ENCODE measurements around the gene AP1S1. TPM values are rescaled to one million over a fixed set of nuclear protein-coding genes. Genes with fewer than 3 reads are reported as not detected.

AP1S1 gene
- total RNA-seq, 1 experiment from 2014 or later, result 227 TPM

DNA sequence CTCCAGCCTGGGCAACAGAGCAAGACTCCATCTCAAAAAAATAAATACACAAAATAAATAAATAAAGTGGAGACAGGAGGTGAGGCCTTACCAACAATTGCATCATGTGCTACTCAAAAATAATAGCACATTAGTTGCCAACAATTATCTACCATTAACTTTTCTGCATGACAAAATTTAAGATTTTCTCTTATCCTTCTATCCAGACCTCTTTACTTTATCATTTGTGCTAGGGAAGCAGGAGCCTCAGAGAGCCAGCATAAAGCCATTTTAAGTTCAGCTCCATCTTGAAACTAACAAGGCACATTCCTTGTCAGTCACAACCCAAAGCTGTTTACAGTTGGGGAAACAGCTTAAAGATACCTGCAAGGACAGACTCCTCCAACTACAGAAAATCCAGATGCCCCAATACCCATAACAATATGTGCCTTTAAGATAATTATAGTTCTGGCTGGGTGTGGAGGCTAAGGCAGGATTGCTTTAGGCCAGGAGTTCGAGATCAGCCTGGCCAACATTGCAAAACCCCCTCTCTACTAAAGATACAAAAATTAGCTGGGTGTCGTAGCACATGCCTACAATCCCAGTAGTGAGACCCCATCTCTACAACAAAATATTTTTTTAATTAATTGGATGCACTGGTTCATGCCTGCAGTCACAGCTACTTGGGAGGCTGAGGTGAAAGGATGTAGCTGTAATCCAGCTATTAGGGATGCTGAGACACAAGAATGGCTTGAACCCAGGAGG, 2.2 kb upstream of the AP1S1 start:
- H3K9me3 ChIP-seq (ENCODE audit: insufficient read depth, low read depth), result no peaks in the 10 kb centered on the region
- POLR2A ChIA-PET (ENCODE audit: unreplicated experiment), result interaction anchor here (0.7 kb wide), 1 partner anchor 85 kb away, joined by 4 read pairs; no protein-coding TSS in a partner anchor

GRCh38 chr7:101154693-101155102, 422 bp downstream of the AP1S1 start:
- ChIA-PET CTCF (no interaction called here), POLR2A (ENCODE audit: unreplicated experiment) (interaction anchor here (0.5 kb wide), 1 partner anchor 45 kb away, joined by 3 read pairs; no protein-coding TSS in a partner anchor)
- H3K4me2 ChIP-seq, result peak overlapping the region; percentile 97
- H3K9me3 ChIP-seq (ENCODE audit: insufficient read depth, low read depth), result no peaks in the 10 kb centered on the region
- H3K27me3 ChIP-seq (ENCODE audit: insufficient read depth, low read depth), result no peaks in the 10 kb centered on the region
- H3K4me1 ChIP-seq (replicated peaks; ENCODE audit: insufficient read depth), result peaks cover 44% of the 10 kb centered on the region
- intact Hi-C loops (cut with micrococcal nuclease; ENCODE audit: unreplicated experiment), result no loop called here
- no peaks in the 10 kb centered on the region for H4K20me1 ChIP-seq (ENCODE audit: insufficient read depth)
- peak overlapping the region; percentile 76 for H2AFZ ChIP-seq
- BruUV-seq (replicated peaks), result no TSS peak
- H3F3A ChIP-seq (ENCODE audit: insufficient read depth, low read depth), result peaks cover 32% of the 10 kb centered on the region
- H3K9me2 ChIP-seq (ENCODE audit: insufficient read depth), result no peaks in the 10 kb centered on the region
- DNase-seq, result peak in 1 of 2 experiments; percentile 27
- peaks cover 40% of the 10 kb centered on the region for H3K79me2 ChIP-seq (ENCODE audit: low read depth)
- H3K27ac ChIP-seq, result peak overlapping the region; percentile 54
- H3K36me3 ChIP-seq (ENCODE audit: low read depth), result peaks cover 13% of the 10 kb centered on the region
- H3K4me3 ChIP-seq, result peak overlapping the region; percentile 84
- TF ChIP-seq, protein P1, sequence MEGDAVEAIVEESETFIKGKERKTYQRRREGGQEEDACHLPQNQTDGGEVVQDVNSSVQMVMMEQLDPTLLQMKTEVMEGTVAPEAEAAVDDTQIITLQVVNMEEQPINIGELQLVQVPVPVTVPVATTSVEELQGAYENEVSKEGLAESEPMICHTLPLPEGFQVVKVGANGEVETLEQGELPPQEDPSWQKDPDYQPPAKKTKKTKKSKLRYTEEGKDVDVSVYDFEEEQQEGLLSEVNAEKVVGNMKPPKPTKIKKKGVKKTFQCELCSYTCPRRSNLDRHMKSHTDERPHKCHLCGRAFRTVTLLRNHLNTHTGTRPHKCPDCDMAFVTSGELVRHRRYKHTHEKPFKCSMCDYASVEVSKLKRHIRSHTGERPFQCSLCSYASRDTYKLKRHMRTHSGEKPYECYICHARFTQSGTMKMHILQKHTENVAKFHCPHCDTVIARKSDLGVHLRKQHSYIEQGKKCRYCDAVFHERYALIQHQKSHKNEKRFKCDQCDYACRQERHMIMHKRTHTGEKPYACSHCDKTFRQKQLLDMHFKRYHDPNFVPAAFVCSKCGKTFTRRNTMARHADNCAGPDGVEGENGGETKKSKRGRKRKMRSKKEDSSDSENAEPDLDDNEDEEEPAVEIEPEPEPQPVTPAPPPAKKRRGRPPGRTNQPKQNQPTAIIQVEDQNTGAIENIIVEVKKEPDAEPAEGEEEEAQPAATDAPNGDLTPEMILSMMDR (conservative IDR thresholded peaks at IDR 0.05), result no peak
- no peak for TF ChIP-seq EZH2 (IDR thresholded peaks at IDR 0.05; ENCODE audit: low read depth)

More for the DNA sequence above, 2.2 kb upstream of the AP1S1 start:
- no peak for TF ChIP-seq EZH2 (IDR thresholded peaks at IDR 0.05; ENCODE audit: low read depth)
- TF ChIP-seq, protein P1 (conservative IDR thresholded peaks at IDR 0.05), result no peak
- Histone ChIP-seq H4K20me1 (ENCODE audit: insufficient read depth) (no peaks in the 10 kb centered on the region), H3K4me2 (no peak overlapping the region), H3K9me2 (ENCODE audit: insufficient read depth) (no peaks in the 10 kb centered on the region), H3F3A (ENCODE audit: insufficient read depth, low read depth) (peaks cover 14% of the 10 kb centered on the region), H3K36me3 (ENCODE audit: low read depth) (peaks cover 8% of the 10 kb centered on the region; the same call in 1 of the 2 replicates), H2AFZ (no peak overlapping the region), H3K79me2 (ENCODE audit: low read depth) (peaks cover 24% of the 10 kb centered on the region), H3K4me3 (no peak overlapping the region), H3K27ac (no peak overlapping the region), H3K4me1 (replicated peaks; ENCODE audit: insufficient read depth) (peaks cover 18% of the 10 kb centered on the region), H3K27me3 (ENCODE audit: insufficient read depth, low read depth) (no peaks in the 10 kb centered on the region)
- CTCF ChIA-PET, result no interaction called here
- BruUV-seq (replicated peaks), result no TSS peak
- no peak for DNase-seq
- intact Hi-C loops (cut with micrococcal nuclease; ENCODE audit: unreplicated experiment), result no loop called here

GRCh38 chr7:101155303-101155702, 1.0 kb downstream of the AP1S1 start:
- CTCF ChIA-PET, result interaction anchor here (0.6 kb wide), 1 partner anchor 1027 kb away, joined by 4 read pairs; no protein-coding TSS in a partner anchor
- POLR2A ChIA-PET (ENCODE audit: unreplicated experiment), result interaction anchor here (0.5 to 0.6 kb wide), 2 partner anchors 45 to 55 kb away, joined by 3 to 5 read pairs; no protein-coding TSS in a partner anchor
- intact Hi-C loops (cut with micrococcal nuclease; ENCODE audit: unreplicated experiment), result no loop called here

More at GRCh38 chr7:101155303-101155702, 1.0 kb downstream of the AP1S1 start:
- Histone ChIP-seq H3K27ac (peak overlapping the region; percentile 54), H3K9me2 (ENCODE audit: insufficient read depth) (no peaks in the 10 kb centered on the region), H2AFZ (peak overlapping the region; percentile 76; the same call in 1 of the 2 replicates), H4K20me1 (ENCODE audit: insufficient read depth) (no peaks in the 10 kb centered on the region), H3K9me3 (ENCODE audit: insufficient read depth, low read depth) (no peaks in the 10 kb centered on the region), H3K4me2 (peak overlapping the region; percentile 97), H3K27me3 (ENCODE audit: insufficient read depth, low read depth) (no peaks in the 10 kb centered on the region), H3K79me2 (ENCODE audit: low read depth) (peaks cover 40% of the 10 kb centered on the region), H3K4me3 (peak overlapping the region; percentile 84), H3K36me3 (ENCODE audit: low read depth) (peaks cover 13% of the 10 kb centered on the region), H3K4me1 (replicated peaks; ENCODE audit: insufficient read depth) (peaks cover 50% of the 10 kb centered on the region), H3F3A (ENCODE audit: insufficient read depth, low read depth) (peaks cover 36% of the 10 kb centered on the region)
- TF ChIP-seq EZH2 (IDR thresholded peaks at IDR 0.05; ENCODE audit: low read depth), result no peak
- TF ChIP-seq, protein P1 (conservative IDR thresholded peaks at IDR 0.05), result no peak
- BruUV-seq (replicated peaks), result TSS peak; percentile 30
- DNase-seq, result no peak
